HG02970 (cell line): ENCODE results near the gene SYNPO.

ENCODE experiments used
- ATAC-seq: cut with Tn5 transposase; IDR thresholded peaks from one replicate; pipeline ENCODE4 v1.9.1; 2021; ENCODE audit warnings: mild to moderate bottlenecking, moderate library complexity, moderate number of reproducible peaks; ENCODE audit not compliant: unreplicated experiment, low FRiP score

Gene SYNPO

DNA sequence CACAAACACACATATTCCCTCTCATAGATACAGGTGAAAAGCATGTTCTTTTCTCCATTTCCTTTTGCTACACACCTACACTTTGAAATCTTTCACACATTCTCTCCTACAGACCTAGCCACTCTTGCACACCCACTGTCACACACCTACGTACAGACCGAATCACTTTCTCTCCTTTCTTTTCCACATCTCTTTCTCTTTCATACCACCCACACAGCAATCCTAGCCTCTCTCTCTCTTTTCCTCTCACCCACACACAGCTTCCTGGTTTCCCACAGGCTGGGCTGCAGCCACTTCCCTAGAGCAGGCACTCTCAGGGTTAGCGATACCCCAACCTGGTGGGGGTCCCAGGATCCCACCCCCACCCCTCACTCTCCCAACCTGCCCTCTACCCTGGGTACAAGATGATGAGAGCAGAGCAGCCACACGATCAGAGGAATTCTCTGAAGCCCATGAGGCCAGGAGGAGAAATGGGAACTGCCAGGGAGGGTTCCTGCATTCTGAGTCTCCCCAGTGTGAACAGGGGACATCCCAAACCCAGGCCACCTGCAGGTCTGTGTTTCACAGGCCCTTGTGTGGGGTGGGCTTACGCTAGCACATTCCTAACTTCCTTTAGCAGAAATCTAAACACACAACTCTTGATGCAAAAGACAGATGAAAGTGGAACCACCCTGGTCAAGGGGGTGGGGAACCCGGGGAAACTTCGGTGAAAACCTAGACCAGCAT lies 17.1 kb upstream of the SYNPO start:
- ATAC-seq, result no peak

DNA sequence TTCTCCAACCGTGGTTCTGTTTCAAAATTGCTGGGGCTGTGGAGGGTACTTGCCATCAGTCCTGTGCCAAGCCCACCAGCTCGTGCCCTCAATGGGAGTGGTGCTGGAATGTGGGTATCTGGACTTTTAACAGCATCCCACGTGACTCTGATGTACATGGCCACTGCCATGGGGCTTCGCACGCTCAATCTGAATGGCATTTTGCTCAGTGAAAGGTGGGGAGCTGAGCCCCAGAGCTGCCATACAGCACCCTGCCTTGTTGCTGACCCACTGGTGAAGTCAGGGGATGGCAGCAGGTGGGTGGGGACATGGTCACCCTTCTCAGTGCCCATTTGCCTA lies 16.6 kb upstream of the SYNPO start:
- ATAC-seq, result no peak

DNA sequence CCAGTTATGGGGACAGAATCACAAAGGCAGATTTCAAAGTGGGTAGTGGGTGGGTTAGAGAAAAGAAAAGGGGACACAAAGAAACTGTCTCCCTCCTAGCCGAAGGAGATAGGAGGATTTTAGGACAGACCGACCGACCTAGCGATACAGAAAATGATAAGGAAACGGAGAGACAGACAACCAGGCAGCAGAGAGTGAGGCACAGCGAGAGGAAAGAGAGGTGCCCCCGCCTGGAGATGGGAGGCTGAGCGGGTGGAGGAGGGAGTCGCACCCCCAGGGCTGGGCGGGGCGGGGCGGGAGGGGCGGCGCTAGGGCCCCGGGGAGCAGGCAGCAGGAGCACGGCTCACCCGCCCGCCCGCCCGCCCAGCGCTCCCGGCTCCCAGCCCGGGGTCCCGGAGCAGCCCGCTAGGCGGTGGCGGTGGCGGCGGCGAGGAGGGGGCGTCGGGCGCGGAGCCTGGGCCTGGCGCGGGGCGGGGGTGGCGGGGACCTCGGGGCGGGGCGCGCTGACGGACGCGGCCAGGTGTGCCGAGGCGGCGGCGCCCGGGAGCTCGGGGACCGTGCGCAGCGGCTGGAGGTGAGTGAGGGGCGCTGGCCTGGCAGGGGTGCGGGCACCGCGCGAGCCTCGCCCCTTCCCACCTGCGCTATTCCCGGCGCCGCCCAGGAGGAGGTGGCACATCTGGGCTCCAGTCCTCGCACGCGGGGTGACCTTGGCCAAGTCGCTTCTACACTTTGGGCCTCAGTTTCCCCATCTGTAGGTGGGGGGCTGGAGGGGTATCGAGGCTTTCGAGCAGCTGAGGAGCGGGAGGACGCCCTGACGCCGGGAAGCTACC lies 15.9 kb upstream of the SYNPO start:
- no peak for ATAC-seq

DNA sequence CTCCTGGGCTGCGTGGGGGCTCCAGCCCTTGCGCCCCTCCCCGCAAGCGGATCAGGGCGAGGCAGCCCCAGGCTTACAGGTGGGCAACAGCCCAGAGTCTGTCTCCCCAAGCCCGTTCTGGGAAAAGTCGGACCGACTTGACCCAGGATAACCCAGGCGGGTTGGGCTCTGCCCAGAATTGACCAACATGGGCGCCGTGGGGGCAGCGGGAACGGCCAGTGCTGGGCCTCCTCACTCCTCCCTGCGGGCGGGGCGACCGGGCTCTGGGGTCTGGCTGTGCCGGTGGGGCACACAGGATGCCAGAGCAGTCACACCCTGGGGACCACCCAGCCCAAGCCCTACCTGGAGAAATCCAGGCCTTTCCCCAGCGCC lies 15.3 kb upstream of the SYNPO start:
- no peak for ATAC-seq

DNA sequence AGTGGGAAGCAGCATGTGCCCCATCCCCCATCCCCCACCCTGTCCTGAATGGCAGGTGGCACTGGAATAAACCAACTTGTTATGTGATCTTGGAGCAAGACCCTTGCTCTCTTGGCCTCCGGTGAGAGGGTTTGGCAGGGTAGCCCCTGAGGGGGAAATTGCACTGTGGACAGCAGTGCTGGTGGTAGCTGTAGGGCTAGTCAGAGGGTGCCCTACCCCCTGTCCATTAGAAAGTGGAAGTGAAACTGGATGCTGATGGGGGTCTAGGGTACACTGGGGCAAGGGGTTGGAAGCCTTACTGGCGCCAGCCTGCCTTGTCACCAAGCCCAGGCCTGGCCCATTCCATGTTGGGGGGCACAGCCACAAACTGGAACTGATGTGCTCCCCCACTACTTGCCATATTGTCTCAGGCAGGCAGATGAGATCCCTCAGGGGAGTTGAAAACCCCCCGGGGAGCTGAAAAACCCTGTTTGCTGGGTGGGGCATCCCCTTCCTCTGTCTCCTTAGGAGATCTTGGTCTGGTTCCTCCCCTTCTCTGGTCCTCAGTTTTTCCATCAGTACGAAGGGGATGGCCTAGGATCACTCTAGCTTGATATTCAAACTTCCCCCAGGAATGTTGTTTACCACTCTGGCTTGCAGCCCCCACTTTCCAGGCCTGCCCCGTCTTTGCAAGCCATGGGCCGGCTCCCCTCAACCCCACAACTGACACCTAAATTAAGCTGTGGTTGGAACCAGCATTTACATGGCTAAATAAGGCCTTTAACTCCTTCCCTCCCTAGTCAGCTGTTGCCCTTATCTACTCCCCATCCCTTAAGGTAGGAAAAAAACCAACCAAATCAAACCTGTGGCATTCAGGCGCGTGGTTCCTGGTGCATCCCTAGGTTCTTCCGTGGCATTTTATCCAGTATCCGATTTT lies 14.4 kb upstream of the SYNPO start:
- peak; percentile 50 for ATAC-seq

DNA sequence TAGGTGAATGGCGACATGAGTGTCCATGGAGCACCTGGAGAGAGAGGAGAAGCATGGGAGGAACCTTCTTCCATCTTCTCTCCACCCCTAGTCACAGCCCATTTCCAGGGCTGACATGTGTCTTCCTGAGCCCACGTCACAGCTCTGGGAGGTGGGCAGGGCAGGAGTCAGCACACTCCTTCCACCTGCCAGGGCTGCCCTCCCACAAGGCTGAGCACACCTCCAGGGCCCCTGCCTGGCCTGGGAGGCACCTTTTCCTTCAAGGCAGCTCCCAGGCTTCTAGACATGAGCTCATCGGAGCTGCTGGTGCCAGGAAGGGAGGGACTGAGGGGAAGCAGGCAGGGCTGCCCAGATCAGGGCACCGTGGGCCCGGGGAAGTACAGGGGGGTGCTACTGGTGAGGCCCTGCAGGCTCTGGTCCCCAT lies 13.6 kb upstream of the SYNPO start:
- ATAC-seq, result no peak

DNA sequence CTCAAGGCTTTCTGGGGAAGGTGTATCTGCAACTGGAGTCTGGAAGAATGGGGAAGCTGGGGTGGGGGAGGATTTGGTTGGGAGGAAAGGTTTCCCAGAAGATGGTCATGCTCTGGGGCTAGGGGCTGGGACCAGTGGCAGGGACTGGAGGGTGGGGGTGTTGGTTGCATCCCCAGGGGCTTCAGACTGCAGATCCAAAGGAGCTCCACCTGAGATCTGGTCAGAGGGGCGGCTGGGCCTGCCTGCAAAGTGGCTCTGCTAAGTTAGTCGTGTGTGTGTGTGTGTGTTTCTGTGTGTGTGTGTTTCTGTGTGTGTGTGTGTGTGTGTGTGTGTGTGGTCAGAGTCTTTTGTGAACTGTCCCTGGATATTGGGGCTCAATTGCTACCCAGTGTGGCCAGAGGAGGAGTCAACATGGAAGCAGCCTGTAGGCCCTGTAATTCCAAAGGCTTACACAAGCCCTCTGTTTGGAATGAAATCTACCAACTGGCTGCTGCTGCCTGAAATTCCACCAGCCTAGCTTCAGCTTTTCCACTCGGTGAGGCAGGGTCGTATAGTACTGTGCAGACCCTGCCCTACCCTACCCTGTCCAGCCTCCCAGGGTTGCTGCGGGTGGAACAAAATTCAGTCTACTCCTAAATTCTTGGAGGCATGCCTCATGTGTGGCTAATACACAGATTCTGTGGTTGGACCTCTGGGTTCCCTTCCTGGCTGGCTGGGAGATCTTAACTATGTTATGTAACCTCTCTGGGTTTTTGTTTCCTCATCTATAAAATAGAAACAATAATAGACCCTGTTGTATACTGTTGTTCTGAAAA lies 12.5 kb upstream of the SYNPO start:
- ATAC-seq, result no peak

DNA sequence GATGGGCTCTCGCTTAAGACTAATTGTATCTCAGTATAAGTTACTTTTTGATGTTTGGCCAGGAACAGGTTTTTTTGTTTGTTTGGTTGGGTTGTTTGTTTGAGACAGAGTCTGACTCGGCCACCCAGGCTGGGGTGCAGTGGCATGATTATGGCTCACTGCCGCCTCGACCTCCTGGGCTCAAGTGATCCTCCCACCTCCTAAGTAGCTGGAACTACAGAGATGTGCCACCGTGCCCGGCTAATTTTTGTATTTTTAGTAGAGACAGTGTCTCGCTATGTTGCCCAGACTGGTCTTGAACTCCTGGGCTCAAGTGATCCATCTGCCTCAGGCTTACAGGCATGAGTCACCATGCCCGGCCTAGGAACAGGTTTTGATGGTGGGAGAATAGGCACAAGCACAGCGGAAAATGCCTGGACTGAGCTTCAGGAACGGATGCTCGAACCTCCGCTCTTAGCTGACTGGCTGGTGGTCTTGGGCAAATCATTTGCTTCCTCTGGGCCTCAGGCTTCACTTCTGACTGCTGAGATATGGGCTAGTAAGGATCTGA lies 11.4 kb upstream of the SYNPO start:
- ATAC-seq, result no peak

DNA sequence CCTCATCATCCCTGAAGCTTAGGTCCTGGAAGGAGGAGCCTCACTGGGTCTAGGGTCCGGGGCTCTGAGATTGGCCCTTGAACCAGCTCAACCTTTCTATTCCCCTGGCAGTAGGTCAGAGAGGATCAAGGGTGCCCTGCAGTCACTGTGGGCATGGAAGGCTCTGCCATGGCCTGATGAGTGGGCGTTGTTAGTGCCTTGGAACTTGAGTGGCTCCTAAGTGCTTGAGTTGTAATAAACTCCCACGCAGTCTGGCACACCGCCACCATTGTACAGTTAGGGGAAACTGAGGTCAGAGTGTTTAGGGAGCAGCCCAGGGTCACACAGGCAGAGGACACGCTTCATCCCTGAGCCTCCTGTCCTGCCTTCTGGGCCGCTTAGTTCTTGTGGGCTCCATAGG lies 10.4 kb upstream of the SYNPO start:
- no peak for ATAC-seq

DNA sequence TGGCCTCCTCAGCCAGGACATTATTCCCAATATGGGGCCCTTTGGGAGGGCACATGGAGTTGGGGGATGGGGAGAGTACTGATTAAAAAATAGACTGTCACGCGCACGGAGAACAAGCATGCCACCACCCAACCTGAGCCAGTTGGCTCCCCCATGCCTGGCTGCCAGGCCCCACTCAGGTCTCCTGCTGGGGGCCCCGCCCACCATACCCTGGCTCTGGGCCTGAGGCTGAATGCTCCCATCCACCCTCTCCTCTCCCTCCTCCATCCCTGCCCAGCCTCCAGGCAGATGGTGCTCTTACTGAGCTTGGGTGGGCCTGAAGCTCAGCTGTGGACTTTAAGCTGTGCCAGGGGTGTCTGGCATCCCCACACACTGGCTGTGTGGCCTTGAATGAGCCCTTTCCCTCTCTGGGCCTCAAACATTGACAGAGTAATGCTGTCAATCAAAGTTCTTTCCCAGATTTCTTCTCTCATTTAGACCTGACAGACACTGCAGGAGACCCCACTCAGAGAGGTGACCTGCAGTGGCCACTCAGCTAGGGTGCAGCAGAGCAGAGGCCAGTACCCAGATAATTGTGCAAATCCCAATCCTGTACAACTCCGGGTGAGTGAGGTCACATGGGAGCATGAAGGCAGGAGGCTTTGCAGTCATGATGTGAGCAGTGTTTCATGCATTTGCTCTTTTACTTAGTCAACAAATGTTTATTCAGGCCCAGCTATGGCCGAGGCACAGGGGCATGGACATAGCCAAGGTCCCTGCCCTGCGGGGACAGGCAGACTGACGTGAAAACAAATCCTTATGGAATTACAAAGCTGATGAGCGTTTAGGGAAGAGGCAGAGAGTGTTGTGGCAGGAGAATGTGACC lies 9.8 kb upstream of the SYNPO start:
- no peak for ATAC-seq

DNA sequence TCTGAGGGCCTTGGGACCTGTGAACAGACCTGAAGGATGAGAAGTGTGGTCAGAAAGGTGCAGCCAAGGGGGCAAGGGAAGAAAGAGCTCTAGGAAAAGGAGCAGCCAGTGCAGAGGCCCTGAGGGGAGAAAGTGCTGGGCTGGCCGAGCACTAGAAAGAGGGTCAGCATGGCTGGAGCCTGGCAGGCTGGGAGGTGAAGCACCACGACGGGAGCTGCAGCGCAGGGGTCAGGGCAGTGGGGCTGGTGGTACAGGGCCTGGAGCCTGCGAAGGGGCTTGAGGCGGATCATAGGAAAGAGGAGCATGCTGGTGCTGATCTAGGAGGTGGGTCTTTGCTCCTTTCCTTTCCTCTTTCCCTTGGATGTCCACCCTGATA lies 9.1 kb upstream of the SYNPO start:
- ATAC-seq, result no peak

DNA sequence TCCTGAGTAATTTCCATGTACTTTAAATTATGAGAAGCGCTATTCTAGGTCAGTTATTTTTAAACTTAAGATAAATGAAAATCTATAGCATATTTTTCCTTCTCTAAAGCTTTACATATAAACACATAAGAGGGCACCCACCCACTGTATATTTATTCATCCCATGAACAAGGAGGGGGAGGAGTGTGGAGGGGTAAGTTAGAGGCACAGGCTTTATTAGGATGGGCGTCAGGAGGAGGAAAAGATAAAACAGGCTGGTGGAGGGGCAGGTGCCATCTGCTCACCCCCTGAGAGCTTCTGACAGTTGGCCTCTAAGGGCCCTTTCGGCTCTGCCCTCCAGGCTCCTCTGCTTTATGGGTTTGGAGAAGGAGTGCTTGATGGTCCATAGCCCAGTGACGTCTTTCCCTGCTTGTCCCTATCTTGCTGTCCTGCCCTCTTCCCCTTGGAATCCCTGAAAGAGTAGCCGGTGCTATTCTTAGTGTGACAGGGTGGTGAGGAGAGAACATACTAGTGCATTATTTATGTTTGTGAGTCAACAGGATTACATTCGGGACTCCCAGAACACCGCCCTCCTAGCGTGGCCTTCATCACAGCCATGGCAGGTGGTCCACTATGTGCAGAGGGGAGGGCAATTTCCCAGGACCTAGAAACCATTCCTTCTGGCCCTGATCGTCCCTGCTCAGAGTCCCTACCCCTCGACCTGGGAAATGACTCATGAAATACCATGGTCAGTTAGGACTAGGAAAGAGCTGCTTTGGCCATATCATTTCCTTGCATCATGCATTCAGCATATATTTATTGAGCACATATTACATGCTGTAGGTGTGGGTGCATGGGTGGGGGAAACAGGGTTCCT lies 7.9 kb upstream of the SYNPO start:
- no peak for ATAC-seq

DNA sequence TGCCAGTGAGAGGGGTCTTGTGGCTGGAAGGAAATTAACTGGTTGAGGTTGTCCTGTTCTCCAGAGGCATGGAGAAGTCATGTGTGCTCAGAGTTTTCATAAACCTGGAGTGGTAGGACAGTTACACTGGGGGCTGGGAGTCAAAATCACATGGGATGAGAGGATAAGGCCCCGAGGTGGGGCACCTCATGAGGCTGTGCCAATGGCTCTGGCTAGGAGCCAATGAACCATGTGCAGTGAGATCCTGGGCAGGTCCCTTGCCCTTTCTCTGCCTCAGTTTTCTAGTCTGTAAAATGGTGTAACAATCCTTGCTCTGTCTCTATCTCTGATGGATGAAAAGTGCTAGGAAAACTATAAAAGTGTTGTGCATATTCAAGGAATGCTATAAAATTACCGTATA lies 7.0 kb upstream of the SYNPO start:
- no peak for ATAC-seq

DNA sequence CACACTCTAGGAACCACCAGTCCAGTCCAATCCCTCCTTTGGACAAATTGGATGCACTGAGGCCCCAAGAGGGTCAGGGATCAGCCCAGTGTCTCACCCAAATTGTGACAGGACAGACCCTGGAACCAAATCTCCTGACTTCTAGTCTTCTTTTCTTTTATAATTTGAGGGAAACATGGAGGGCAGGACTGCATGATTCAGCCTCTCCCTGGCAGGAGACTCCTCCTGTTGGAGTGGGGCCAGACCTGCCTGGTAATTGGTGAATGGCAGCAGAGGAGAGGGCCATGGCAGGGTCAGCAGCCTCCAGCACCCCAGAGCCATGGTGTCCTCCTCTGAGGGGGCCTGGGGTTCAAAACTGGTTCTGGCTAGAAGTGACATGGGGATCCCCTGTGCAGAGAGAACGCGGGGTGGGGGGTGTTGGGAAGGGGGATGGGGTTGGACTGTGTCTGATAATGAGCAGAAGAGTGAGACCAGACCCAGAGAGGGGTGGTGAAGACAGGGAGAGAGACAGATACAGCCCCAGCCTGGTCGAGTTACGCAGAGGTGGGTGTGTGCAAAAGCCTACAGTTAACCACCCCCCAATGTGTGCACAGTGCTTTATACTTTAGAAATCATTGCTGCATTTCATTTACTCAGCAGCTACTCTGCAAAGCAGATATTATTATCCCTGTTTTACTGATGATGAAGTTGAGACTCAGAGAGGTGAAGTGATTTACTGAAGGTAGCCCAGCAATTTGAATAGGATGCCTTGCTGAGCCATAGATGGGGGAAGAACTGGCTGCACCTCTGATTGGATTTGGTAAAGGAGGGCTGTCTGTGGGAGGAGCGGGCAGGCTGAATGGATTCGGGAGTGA lies 3.8 kb upstream of the SYNPO start:
- no peak for ATAC-seq

DNA sequence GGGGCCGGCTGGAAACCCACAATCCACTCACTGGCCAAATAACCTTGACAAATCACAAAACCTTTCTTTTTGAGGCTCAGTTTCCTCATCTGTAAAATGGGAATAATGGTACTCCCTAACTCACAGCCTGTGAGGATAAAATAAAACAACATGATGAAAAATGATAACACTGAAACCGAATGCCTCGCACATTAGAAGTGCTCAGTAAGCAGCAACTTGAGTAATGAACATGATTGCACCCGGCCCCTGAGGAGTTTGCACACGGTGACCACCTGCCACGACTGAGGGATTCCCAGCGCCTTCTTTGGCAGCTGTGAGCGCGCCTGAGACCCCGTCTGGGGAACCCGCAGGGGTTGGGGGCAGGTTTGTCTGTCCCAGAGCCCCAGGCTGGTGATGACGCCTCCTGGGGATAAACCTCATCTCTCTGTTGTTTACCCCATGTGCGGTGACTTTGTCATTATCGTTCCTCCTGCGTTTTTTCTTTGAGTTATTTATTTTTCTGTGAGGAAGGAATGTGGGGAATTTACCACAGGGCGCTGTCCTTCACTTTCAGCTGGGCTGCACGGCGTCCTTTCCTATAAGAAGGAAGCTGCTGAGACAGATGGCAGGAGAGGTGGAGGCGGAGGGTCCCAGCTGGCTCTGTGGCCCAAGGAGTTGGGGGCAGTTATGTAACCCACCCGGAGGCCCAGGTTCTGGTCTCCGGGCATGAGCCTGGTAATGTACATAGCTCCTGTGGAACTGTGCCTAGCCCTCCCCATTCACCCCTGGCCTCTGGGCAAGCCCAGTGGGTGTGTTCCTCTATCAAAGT lies 3.0 kb upstream of the SYNPO start:
- no peak for ATAC-seq

DNA sequence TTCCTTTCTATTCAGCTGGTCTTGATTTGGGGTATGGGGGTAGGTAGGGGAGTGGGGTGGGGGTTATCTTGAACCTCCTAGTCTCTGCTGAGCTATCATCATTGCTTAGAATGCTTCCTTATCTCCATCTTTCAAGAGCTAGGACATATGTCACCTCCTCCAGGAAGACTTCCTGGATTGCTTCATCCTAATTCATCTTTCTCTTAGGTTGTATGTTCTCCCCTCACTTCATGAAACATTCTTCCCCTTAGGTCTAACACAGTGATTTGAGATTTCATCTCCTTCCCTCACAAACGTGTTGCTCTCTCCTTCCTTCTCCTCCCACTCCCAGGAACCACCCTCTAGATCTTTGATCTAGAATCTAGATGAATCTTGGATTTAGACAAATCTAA lies 2.4 kb upstream of the SYNPO start:
- no peak for ATAC-seq
